ENCODE data around the gene MMP17.

Gene MMP17

GRCh38 chr12:131830914-131831571 lies 2.9 kb downstream of the MMP17 start:
- peak; percentile 15 for DNase-seq

DNA sequence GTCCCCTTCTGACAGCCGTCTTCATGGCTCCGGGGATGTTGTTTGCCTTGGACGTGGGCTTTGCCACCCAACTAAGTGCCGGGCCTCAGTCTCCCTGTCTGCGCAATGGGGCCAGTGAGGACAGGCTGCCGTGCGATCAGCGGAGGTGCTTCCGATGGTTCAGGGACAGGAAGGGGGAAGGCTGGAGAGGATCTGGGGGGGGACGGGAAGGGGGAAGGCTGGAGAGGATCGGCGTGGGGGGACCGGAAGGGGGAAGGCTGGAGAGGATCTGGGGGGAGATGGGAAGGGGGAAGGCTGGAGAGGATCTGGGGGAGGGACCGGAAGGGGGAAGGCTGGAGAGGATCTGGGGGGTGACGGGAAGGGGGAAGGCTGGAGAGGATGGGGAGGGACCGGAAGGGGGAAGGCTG lies 3.4 kb downstream of the MMP17 start:
- DNase-seq: no peak

GRCh38 chr12:131832321-131833231 lies 4.4 kb downstream of the MMP17 start:
- no peak for DNase-seq

GRCh38 chr12:131833288-131833895 lies 5.2 kb downstream of the MMP17 start:
- DNase-seq: no peak

DNA sequence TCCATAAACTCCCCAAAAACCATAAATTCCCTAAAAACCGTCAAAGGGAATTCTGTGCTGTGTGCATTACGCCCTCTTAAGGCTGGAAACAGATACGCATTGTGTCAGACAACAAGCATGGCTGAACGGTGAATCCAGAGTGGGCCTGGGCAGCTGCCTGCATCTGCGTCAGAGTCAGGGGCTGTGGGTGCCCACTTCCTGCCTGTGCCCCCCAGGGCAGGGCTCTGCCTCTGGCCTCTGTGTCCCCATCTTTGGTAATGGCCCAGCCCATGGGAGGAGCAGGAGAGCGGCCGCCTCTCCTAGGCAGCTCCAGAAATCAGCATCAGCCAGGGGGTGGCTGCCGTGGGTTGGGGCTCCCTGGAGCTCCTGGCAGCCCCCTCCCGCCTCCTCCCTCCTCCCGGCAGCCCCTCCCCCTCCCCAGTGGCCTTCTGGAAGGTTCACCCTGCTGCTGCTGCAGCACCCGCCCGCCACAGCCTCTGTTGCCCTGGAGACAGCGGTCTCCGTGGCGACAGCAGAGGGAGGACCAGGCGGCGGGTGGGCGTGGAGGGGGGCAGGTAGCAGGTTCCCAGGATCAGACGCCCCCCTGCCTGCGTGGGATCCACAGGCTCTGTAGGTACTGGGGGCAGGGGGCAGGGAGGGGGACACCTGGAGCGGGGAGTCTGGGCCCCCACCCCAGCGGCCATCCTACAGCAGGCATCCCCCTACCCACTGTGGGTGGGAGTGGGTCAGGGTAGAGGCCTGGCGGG lies 5.9 kb downstream of the MMP17 start:
- DNase-seq: no peak

DNA sequence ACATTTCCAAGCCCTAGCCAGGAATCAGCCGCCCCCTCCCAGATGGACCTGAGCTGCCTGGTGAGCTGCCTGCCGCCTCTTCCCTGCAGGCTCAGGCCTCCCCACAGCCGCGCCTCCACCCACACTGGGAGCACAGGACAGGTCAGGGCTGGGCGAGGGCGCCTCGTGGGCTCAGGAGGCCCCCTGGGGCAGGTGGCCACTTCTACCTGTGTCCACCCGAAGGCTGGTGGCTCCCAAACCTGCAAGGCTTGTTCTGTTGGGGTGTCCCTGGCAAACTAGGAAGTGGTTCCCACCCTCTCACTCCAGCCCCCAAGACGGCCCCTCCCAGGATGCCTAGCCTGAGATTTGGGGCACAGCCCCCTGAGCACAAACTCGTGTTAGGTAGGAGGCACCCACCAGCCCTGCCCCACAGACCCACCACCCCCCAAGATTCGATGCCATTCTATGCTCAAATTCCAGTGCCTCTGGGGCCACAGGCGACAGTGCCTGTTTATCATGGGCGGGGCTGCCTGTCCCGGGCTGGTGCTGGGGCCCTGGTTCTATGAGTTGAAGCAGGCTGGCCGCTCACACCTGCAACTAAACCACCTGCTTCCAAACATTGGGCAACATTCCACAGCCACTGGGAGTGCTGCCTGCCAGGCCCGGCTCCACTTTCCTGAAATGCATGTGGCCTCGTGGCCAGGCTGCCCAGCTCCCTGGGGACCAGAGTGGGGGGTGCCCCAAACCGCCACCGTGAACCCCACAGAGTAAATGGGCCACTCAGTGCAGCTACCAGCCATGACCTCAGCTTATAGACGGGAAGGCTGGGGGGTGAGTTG lies 6.8 kb downstream of the MMP17 start:
- DNase-seq: no peak

DNA sequence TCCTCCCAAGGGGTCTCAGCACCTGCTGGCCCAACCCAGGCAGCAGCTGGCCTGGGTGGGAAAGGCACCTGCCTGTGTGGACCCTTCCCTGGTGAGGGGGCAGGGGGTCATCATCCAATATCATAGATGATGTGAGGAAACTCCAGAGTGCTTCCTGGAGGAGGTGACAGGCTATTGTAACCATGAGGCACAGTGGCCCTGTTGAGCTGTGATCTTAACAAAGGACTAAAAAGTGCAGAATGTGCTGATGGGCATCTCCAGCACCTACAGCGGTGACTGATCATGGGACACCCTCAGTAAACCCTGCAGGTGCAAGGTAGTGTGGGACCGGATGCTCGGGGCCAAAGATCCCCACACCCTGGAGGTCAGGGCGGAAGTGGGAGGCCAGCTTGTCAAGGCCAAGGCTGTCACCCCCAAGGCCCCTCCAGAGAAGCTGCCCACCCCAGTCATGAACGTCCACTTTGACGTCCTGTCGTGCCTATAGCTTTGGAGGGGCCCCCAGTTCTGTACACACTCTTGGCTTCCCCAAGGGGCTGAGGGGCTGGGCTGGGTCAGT lies 7.5 kb downstream of the MMP17 start:
- DNase-seq: no peak

DNA sequence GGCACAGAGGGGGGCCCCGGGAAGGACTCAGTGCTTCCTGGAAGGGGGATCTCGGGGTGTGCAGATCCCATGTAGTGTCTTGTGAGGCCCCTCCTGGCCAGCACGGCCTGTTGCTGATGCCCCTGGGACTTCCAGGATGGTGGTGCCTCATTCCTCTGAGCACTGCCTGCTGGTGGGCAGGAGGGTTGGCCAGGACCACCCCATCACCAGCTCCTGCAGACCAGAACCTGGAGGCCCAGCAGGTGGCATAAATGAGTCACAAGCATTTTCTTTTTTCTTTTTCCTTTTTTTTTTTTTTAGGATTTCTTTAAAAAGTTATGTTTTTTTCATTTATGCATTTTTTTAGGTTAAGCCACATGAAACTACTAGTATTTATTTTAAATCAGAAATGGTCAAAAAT lies 8.0 kb downstream of the MMP17 start:
- no peak for DNase-seq

DNA sequence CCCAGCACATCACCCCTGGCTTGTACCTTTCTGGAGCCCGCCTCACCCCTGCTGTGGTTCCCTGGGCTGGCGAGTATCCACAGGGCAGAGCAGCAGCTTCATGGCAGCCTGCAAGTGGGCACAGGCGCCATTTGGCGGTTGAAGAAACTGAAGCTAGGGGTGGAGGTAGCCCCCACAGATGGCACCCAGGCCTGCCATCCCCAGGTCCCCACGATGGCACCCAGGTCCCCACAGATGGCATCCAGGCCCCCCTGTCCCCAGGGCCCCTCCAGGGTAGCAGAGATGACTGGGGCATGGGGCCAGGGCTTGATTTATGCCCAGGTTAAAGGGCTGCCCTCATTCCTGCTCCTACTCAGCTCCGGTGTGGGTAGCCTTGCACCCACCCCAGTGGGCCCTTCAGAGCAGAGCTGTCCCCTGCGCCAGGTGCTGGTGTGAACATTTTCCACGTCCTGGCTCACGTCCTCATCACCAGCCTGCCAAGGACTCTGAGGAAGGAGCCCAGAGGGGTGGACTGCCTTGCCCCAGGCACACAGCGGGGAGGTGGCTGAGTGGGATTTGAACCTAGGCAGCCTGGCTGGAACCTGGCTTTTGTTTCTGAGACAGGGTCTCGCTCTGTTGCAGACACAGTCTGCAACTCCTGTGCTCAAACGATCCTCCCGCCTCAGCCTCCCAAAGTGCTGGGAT lies 8.7 kb downstream of the MMP17 start:
- DNase-seq: no peak

DNA sequence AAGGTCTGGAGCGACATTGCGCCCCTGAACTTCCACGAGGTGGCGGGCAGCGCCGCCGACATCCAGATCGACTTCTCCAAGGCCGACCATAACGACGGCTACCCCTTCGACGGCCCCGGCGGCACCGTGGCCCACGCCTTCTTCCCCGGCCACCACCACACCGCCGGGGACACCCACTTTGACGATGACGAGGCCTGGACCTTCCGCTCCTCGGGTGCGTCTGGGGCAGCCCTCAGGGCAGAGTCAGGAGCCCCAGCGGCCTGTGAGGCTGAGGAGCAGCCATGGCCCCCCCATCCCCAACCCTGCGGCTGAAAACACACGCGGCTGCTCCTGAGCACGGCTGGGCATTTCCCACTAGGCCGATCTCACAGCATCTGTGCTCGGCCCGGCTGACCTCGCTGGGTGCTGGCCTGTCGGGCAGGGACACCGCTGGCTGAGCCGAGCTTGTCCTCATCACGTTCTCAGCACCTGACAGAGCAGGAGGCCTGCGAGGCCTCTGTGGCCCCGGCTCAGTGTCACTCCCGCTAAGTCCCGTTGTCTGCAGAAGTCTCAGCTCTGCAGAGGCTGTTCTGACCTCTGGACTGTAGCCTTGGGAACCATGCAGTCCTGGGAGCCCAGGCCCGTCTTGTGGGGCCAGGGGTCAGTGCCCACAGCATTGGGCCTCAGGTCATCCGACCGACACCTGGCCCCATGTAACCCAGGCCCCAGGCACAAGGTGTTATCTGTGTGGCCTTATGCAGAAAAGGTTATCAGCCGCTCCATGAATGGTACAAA lies 12.6 kb downstream of the MMP17 start:
- DNase-seq: no peak

- no peak for DNase-seq
These were observed 13.4 kb downstream of the MMP17 start for GRCh38 chr12:131841547-131841946.

- no peak for DNase-seq
These were observed 14.0 kb downstream of the MMP17 start for GRCh38 chr12:131842169-131842568.

GRCh38 chr12:131843527-131843926 lies 15.3 kb downstream of the MMP17 start:
- DNase-seq: no peak

- DNase-seq: no peak
These were observed 15.9 kb downstream of the MMP17 start for GRCh38 chr12:131844140-131844539.

DNA sequence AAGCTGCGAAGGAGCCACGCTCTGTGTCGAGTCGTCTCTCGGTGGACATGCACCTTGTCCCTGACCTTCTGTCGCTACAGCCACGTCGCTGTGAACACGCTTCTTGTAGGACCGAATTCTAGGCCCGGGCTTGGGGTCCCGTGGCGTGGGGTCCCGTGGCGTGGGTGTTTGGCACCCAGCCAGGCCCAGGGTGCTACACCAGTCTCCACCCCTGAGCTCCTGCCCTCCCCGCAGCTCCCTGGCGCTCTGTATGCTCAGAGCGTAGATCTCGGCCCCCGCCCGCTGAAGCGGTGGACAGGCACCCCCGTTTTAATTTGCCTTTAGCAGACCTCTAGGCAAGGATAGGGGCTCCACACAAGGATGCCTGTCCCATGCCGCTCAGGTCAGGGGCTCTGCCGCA lies 16.5 kb downstream of the MMP17 start:
- no peak for DNase-seq

DNA sequence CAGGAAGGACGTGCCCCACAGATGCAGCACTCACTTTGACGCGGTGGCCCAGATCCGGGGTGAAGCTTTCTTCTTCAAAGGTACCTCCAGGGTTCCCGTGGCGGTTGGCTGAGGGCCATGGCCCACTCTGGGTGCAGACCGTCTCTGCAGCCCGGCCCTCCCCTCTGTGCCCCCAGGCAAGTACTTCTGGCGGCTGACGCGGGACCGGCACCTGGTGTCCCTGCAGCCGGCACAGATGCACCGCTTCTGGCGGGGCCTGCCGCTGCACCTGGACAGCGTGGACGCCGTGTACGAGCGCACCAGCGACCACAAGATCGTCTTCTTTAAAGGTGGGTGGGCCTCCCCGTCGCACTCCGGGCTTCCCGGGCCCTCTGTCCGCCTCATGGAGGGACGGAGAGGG lies 16.9 kb downstream of the MMP17 start:
- no peak for DNase-seq

GRCh38 chr12:131847456-131847855 lies 19.3 kb downstream of the MMP17 start:
- no peak for DNase-seq

DNA sequence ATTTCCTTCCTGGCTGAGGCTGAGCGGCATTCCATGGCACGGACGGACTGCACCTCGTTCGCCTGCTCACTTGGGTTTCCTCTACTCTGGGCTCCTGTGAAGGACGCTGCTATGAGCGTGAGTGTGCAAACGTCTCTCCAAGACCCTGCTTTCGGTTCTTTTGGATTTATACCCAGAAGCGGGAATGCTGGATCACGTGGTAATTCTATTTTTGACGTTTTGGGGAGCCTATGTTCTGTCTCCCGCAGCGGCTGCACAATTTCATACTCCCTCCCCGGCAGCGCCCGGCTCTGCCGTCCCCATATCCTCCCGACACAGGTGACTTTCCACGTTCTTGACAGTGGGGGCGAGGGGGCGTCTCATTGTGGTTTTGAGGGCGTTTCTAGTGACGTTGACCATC lies 20.6 kb downstream of the MMP17 start:
- no peak for DNase-seq

GRCh38 chr12:131849700-131850553 lies 21.7 kb downstream of the MMP17 start:
- no peak for DNase-seq

All from activated CD4-positive, alpha-beta T cell treated with anti-CD3 and anti-CD28 coated beads, Interleukin-10, Interleukin-2, amounts not matched to agents 100 ng/mL and 50 ng/mL, durations not matched to agents 16 hours and 8 hours (primary cell).